NCI-H2227 (cell line): ENCODE results near the gene ANKRD9.
"Not testable (repeated sequence)": the region's sequence is repeated elsewhere in the genome, so short reads cannot be mapped to it uniquely, and the experiment has no call there.

Experiments used
- DNase-seq: peaks from one replicate; lab custom pipeline; 2025; ENCODE audit not compliant: unreplicated experiment; lab: John Stamatoyannopoulos, UW

The ANKRD9 gene

GRCh38 chr14:102538602-102539543 lies 29.3 kb upstream of the ANKRD9 start:
- DNase-seq, result no peak

- no peak for DNase-seq
These were observed 28.5 kb upstream of the ANKRD9 start for GRCh38 chr14:102537981-102538601.

GRCh38 chr14:102532204-102532658 lies 22.7 kb upstream of the ANKRD9 start:
- DNase-seq, result no peak

- DNase-seq, result no peak
These were observed 21.4 kb upstream of the ANKRD9 start for GRCh38 chr14:102530828-102531478.

- DNase-seq, result no peak
These were observed 19.0 kb upstream of the ANKRD9 start for GRCh38 chr14:102528431-102529170.

GRCh38 chr14:102525929-102526497 lies 16.4 kb upstream of the ANKRD9 start:
- no peak for DNase-seq

GRCh38 chr14:102525219-102525928 lies 15.8 kb upstream of the ANKRD9 start:
- DNase-seq, result peak; percentile 46

- DNase-seq, result peak; percentile 98
These were observed 15.1 kb upstream of the ANKRD9 start for GRCh38 chr14:102524451-102525218.

- DNase-seq, result peak; percentile 50
These were observed 14.2 kb upstream of the ANKRD9 start for GRCh38 chr14:102523569-102524450.

- DNase-seq, result no peak
These were observed 13.6 kb upstream of the ANKRD9 start for GRCh38 chr14:102523200-102523568.

GRCh38 chr14:102519709-102520108 lies 10.1 kb upstream of the ANKRD9 start:
- DNase-seq, result not testable (repeated sequence)

GRCh38 chr14:102518063-102518648 lies 8.6 kb upstream of the ANKRD9 start:
- no peak for DNase-seq

GRCh38 chr14:102517392-102518062 lies 8.0 kb upstream of the ANKRD9 start:
- peak; percentile 62 for DNase-seq

- peak; percentile 66 for DNase-seq
These were observed 7.2 kb upstream of the ANKRD9 start for GRCh38 chr14:102516531-102517391.

- no peak for DNase-seq
These were observed 5.6 kb upstream of the ANKRD9 start for GRCh38 chr14:102514987-102515733.
